Testis (tissue), 3 donors: ENCODE results near the gene SPACA7. TPM values are rescaled to one million over a fixed set of nuclear protein-coding genes. Genes with fewer than 3 reads are reported as not detected.
"Not testable (repeated sequence)": the region's sequence is repeated elsewhere in the genome, so short reads cannot be mapped to it uniquely, and the experiment has no call there.

Source experiments
- DNase-seq: peaks from one replicate; pipeline ENCODE4 v3.0.0-alpha.2; 2019
- H3K27ac ChIP-seq, 2 donors: fragments of 200-600 bp; sonication (generic); one replicate each; pipeline ENCODE4 v1.5.1; 2019
- H3K27me3 ChIP-seq: fragments of 200-600 bp; sonication (generic); one replicate; pipeline ENCODE4 v1.5.1; 2019
- H3K36me3 ChIP-seq: fragments of 200-600 bp; sonication (generic); one replicate; pipeline ENCODE4 v1.5.1; 2017; ENCODE audit warnings: low read depth; ENCODE audit errors: missing control alignments
- H3K4me1 ChIP-seq: fragments of 200-600 bp; sonication (generic); one replicate; pipeline ENCODE4 v1.5.1; 2019
- H3K4me3 ChIP-seq, 2 donors: fragments of 200-600 bp; sonication (generic); one replicate each; pipeline ENCODE4 v1.5.1; 2017 to 2019
- H3K9me3 ChIP-seq: fragments of 200-600 bp; sonication (generic); one replicate; pipeline ENCODE4 v1.5.1; 2017
- POLR2A ChIP-seq: fragments of 450-650 bp; IDR thresholded peaks from one replicate; pipeline ENCODE4 v1.6.1; 2017; ENCODE audit warnings: antibody characterized with exemption, mild to moderate bottlenecking, moderate library complexity
- WGBS, 2 donors: methylation state at CpG; one replicate each; pipeline ENCODE4 v1.1.5; 2018; 5-methylcytosine and 5-hydroxymethylcytosine counted together
- intact Hi-C: fragments of 100-400 bp; cut with DNase I; formaldehyde crosslinking; loops from one replicate; pipeline ENCODE4 v1.15.1; 2023; ENCODE audit warnings: low total_unique reads
- polyA plus RNA-seq: library from polyadenylated mRNA; stranded (reverse); fragments of 350-450 nt; fragmentation: Illumina TruSeq; extraction: RNeasy Lipid Tissue Mini Kit (QIAGEN cat#74804); gene quantifications from one replicate; pipeline ENCODE4 v1.2.3, GENCODE V29; 2014; ENCODE audit warnings: low read depth, low replicate concordance; ENCODE audit not compliant: insufficient read depth
- total RNA-seq, 2 donors: library from RNA; depleted of rRNA; stranded (reverse); fragments of >200 nt; gene quantifications; one replicate each; pipeline ENCODE4 v1.2.3, GENCODE V29; 2016
- TF ChIP-seq, protein P1 (sequence below), 3 experiments: fragments of 450-650 bp in 2 of 3; fragments of 200-600 bp in 1 of 3; sonication (generic) in 1 of 3; IDR thresholded peaks; one replicate each; pipeline ENCODE4 v1.5.1; 2016 to 2019; ENCODE audit warnings: antibody characterized with exemption in 3 of 3, mild to moderate bottlenecking in 2 of 3, moderate library complexity in 1 of 3

Gene SPACA7
- total and polyA plus RNA-seq, 3 donors from 2014 or later, result 27.7 to 97.6 (median 63.0) TPM

GRCh38 chr13:112368883-112369282, 7.3 kb upstream of the SPACA7 start:
- no peak for DNase-seq
- Histone ChIP-seq H3K4me1 (no peaks in the 10 kb centered on the region), H3K4me3 (no peak overlapping the region), H3K36me3 (no peaks in the 10 kb centered on the region), H3K27ac (no peak overlapping the region), H3K9me3 (no peaks in the 10 kb centered on the region), H3K27me3 (no peaks in the 10 kb centered on the region)
- TF ChIP-seq, protein P1, sequence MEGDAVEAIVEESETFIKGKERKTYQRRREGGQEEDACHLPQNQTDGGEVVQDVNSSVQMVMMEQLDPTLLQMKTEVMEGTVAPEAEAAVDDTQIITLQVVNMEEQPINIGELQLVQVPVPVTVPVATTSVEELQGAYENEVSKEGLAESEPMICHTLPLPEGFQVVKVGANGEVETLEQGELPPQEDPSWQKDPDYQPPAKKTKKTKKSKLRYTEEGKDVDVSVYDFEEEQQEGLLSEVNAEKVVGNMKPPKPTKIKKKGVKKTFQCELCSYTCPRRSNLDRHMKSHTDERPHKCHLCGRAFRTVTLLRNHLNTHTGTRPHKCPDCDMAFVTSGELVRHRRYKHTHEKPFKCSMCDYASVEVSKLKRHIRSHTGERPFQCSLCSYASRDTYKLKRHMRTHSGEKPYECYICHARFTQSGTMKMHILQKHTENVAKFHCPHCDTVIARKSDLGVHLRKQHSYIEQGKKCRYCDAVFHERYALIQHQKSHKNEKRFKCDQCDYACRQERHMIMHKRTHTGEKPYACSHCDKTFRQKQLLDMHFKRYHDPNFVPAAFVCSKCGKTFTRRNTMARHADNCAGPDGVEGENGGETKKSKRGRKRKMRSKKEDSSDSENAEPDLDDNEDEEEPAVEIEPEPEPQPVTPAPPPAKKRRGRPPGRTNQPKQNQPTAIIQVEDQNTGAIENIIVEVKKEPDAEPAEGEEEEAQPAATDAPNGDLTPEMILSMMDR (IDR thresholded peaks at IDR 0.05), result no peak
- TF ChIP-seq POLR2A, result no peak
- 90 to 93% methylated on average over 8 of the region's 8 CpGs for WGBS, 2 donors
- intact Hi-C loops, result no loop called here

- H3K4me1 ChIP-seq, result no peaks in the 10 kb centered on the region
- H3K4me3 ChIP-seq, result no peak overlapping the region
- no peak for DNase-seq
- no peaks in the 10 kb centered on the region for H3K36me3 ChIP-seq
- no peak overlapping the region for H3K27ac ChIP-seq
- intact Hi-C loops, result no loop called here
- H3K9me3 ChIP-seq, result no peaks in the 10 kb centered on the region
- WGBS, 2 donors, result 72 to 80% methylated on average over 3 of the region's 3 CpGs
- TF ChIP-seq POLR2A, result no peak
- TF ChIP-seq, protein P1 (IDR thresholded peaks at IDR 0.05), result no peak
- no peaks in the 10 kb centered on the region for H3K27me3 ChIP-seq
Observed at GRCh38 chr13:112370311-112370710, 5.8 kb upstream of the SPACA7 start.

- intact Hi-C loops, result no loop called here
- 70 to 73% methylated on average over 10 of the region's 10 CpGs for WGBS, 2 donors
- no peak for TF ChIP-seq POLR2A
- TF ChIP-seq, protein P1 (IDR thresholded peaks at IDR 0.05), result no peak
Observed at GRCh38 chr13:112374271-112374670, 1.9 kb upstream of the SPACA7 start.

GRCh38 chr13:112391746-112392145, 15.6 kb downstream of the SPACA7 start:
- intact Hi-C loops, result no loop called here
- no peak for TF ChIP-seq POLR2A
- TF ChIP-seq, protein P1 (IDR thresholded peaks at IDR 0.05), result no peak
- WGBS, 2 donors, result 79 to 87% methylated on average over 8 of the region's 8 CpGs
- H3K27ac ChIP-seq, result no peak overlapping the region
- no peak overlapping the region for H3K4me3 ChIP-seq
- no peaks in the 10 kb centered on the region for H3K27me3 ChIP-seq
- no peak for DNase-seq
- H3K4me1 ChIP-seq, result no peaks in the 10 kb centered on the region
- no peaks in the 10 kb centered on the region for H3K9me3 ChIP-seq
- no peaks in the 10 kb centered on the region for H3K36me3 ChIP-seq

More at GRCh38 chr13:112374271-112374670, 1.9 kb upstream of the SPACA7 start:
- H3K4me3 ChIP-seq, result no peak overlapping the region
- DNase-seq, result no peak
- no peaks in the 10 kb centered on the region for H3K36me3 ChIP-seq
- H3K4me1 ChIP-seq, result no peaks in the 10 kb centered on the region
- H3K27ac ChIP-seq, result no peak overlapping the region
- H3K9me3 ChIP-seq, result no peaks in the 10 kb centered on the region
- no peaks in the 10 kb centered on the region for H3K27me3 ChIP-seq

DNA sequence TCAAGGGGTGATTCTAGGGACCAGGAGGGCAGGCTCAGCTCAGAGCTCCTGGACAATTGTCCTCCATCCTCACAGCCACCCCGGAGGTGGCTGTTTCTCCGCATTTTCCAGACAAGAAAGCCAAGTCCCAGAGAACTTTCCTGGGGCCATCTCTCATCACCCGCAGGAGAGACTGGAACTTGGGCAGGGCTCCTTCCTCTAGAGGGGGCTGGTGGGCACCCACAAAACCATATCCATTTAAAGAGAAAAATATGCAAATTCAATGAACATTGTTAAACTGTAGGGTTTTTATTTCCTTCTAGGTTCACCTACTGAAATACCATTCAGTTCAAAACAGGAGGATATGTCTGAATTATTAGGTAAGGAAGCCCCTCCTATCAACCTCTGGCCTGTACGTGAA, 16.6 kb downstream of the SPACA7 start:
- no peak for DNase-seq
- H3K4me1 ChIP-seq, result no peaks in the 10 kb centered on the region
- intact Hi-C loops, result no loop called here
- H3K9me3 ChIP-seq, result no peaks in the 10 kb centered on the region
- H3K27me3 ChIP-seq, result no peaks in the 10 kb centered on the region
- H3K27ac ChIP-seq, result no peak overlapping the region
- H3K4me3 ChIP-seq, result no peak overlapping the region
- 69 to 78% methylated on average over 4 of the region's 4 CpGs for WGBS, 2 donors
- H3K36me3 ChIP-seq, result no peaks in the 10 kb centered on the region
- TF ChIP-seq, protein P1 (IDR thresholded peaks at IDR 0.05), result no peak
- TF ChIP-seq POLR2A, result no peak

- H3K27ac ChIP-seq, H3K27me3 ChIP-seq, H3K4me3 ChIP-seq, DNase-seq, H3K9me3 ChIP-seq, H3K36me3 ChIP-seq, H3K4me1 ChIP-seq: not testable (repeated sequence)
- intact Hi-C loops, result loop anchor here (5.0 kb wide), 1 partner anchor 1443 kb away; no protein-coding TSS in a partner anchor
- 52 to 74% methylated on average over 9 to 16 of the region's 16 CpGs for WGBS, 2 donors
Observed at GRCh38 chr13:112395022-112395421, 18.9 kb downstream of the SPACA7 start.

DNA sequence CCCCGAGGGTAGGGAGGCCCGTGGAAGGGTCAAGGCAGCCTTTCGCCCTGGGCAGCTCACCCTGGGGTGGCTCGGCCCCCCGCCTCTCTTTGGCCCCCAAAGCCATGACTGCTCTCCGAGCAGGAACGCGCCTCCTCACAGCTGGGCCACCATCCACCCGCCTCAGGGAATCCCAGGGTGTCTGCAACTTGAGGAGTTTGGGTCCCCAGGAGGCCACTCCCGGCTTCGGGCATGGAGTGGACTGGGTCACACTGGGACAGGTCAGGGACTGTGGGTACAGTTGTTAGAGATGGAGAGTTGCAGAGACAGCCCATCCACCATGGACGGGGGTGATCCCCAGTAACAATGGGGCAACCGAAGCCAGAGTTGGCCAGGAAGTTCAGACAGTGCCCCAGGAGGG, 19.8 kb downstream of the SPACA7 start:
- WGBS, 2 donors, result 89% methylated on average over 12 of the region's 13 CpGs; no CpG with 5 or more reads in 1 of the 2 donors
- not testable (repeated sequence) for DNase-seq, H3K27me3 ChIP-seq, H3K4me1 ChIP-seq, H3K4me3 ChIP-seq, H3K36me3 ChIP-seq, H3K9me3 ChIP-seq, H3K27ac ChIP-seq
- intact Hi-C loops, result loop anchor here (5.0 kb wide), 1 partner anchor 1444 kb away; no protein-coding TSS in a partner anchor
